Sigmoid colon (tissue), 4 donors: Measurements from ENCODE around the gene CEACAM1.

Experiments used
- POLR2A ChIP-seq, 2 donors: fragments of 450-650 bp; IDR thresholded peaks; one replicate each; pipeline ENCODE4 v1.6.1; 2016; ENCODE audit warnings: antibody characterized with exemption in 2 of 2, mild to moderate bottlenecking in 2 of 2, moderate library complexity in 2 of 2
- POLR2AphosphoS5 ChIP-seq, 4 donors: sonication (generic); formaldehyde crosslinking; IDR thresholded peaks; one replicate each; pipeline ENCODE4 v1.6.1; 2017; ENCODE audit warnings: antibody characterized with exemption in 4 of 4
- TF ChIP-seq, protein P1 (sequence below), 4 experiments: fragments of 450-650 bp in 3 of 4; fragments of 200-600 bp in 1 of 4; IDR thresholded peaks; one replicate each; pipeline ENCODE4 v1.5.1; 2016 to 2019; ENCODE audit warnings: antibody characterized with exemption in 4 of 4, mild to moderate bottlenecking in 3 of 4, moderate library complexity in 2 of 4

DNA sequence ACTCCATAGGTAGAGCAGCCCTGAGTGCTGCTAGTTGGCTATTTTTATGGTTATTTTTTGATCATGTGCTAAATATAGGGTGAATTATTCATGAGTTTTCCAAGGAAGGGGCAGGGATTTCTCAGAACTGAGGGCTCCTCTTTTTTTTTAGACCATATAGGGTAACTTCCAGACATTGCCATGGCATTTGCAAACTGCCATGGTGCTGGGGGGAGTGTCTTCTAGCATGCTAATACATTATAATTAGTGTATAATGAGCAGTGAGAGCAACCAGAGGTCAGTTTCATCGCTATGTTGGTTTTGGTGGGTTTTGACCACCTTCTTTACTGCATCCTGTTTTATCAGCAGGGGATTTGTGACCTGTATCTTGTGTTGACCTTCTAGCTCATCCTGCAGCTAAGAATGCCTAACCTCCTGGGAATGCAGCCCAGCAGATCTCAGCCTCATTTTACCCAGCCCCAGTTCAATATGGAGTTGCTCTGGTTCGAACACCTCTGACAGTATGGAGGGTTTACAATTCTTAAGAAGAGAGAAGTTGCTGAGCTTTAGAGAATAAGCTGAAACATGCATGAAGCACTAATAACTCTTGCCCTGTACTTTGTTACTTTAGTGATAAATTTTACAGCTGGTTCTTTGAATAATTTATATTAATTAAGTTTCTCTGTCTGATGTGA, 31.7 kb downstream of the CEACAM1 start:
- TF ChIP-seq POLR2A (IDR thresholded peaks at IDR 0.05) (no peak), POLR2AphosphoS5 (IDR thresholded peaks at IDR 0.05) (no peak)
- TF ChIP-seq, protein P1, sequence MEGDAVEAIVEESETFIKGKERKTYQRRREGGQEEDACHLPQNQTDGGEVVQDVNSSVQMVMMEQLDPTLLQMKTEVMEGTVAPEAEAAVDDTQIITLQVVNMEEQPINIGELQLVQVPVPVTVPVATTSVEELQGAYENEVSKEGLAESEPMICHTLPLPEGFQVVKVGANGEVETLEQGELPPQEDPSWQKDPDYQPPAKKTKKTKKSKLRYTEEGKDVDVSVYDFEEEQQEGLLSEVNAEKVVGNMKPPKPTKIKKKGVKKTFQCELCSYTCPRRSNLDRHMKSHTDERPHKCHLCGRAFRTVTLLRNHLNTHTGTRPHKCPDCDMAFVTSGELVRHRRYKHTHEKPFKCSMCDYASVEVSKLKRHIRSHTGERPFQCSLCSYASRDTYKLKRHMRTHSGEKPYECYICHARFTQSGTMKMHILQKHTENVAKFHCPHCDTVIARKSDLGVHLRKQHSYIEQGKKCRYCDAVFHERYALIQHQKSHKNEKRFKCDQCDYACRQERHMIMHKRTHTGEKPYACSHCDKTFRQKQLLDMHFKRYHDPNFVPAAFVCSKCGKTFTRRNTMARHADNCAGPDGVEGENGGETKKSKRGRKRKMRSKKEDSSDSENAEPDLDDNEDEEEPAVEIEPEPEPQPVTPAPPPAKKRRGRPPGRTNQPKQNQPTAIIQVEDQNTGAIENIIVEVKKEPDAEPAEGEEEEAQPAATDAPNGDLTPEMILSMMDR (IDR thresholded peaks at IDR 0.05), result no peak
